MM.1S (cell line): Measurements from ENCODE around the gene WBP1L.

Experiments used
- EZH2 ChIP-seq: fragments of 300-600 bp; sonication (generic); optimal IDR thresholded peaks from 2 replicates; pipeline ENCODE3; 2017; ENCODE audit warnings: low read depth, mild to moderate bottlenecking, antibody characterized with exemption, low read length, mixed read lengths
- TF ChIP-seq, protein P1 (sequence below): fragments of 300-600 bp; sonication (generic); IDR thresholded peaks from 2 replicates; pipeline ENCODE4 v1.5.1; 2016; ENCODE audit warnings: antibody characterized with exemption, low read length, mixed read lengths

GRCh38 chr10:102834143-102834542, 90.4 kb downstream of the WBP1L start:
- TF ChIP-seq EZH2 = no peak
- TF ChIP-seq, protein P1, sequence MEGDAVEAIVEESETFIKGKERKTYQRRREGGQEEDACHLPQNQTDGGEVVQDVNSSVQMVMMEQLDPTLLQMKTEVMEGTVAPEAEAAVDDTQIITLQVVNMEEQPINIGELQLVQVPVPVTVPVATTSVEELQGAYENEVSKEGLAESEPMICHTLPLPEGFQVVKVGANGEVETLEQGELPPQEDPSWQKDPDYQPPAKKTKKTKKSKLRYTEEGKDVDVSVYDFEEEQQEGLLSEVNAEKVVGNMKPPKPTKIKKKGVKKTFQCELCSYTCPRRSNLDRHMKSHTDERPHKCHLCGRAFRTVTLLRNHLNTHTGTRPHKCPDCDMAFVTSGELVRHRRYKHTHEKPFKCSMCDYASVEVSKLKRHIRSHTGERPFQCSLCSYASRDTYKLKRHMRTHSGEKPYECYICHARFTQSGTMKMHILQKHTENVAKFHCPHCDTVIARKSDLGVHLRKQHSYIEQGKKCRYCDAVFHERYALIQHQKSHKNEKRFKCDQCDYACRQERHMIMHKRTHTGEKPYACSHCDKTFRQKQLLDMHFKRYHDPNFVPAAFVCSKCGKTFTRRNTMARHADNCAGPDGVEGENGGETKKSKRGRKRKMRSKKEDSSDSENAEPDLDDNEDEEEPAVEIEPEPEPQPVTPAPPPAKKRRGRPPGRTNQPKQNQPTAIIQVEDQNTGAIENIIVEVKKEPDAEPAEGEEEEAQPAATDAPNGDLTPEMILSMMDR = no peak
